ENCODE results near the gene SSH3. TPM values are rescaled to one million over a fixed set of nuclear protein-coding genes. Genes with fewer than 3 reads are reported as not detected.

The SSH3 gene
- total RNA-seq, 1 donor from 2014 or later = 36.4 TPM

DNA sequence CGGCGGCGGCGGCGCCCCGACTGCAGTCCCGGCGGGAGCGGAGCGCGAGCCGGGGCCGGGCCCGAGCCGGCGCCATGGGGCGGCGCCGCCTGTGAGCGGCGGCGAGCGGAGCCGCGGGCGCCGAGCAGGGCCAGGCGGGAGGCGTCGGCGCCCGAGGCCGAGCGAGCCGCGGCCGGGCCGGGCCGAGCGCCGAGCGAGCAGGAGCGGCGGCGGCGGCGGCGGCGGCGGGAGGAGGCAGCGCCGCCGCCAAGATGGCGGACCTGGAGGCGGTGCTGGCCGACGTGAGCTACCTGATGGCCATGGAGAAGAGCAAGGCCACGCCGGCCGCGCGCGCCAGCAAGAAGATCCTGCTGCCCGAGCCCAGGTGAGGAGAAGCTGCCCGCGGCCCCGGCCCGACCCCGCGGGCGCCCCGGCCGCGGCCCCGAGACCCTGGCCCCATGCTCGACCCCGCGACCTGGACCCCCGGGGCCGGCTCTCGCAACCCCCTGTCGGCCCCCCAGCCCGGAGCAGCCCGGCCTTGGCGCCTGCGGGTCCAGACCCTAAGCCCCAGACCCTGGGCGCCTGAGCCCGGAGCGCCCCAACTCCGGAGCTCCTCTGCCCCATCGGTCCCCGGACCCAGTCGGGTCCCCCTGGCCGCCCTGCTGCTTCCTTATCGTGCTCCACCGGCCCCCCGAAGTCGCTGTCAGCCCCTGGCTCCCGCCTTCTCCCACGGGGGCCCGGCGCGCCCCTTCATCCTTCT is 36.7 kb upstream of the SSH3 start, which contains the start of gene GRK2:
GRK2 (plus strand) TSS at position 25 of the 739 bp plus-strand sequence; CDS start at position 252, 227 bp downstream.
- H3K27ac ChIP-seq = peak within 1 kb of the TSS; percentile 93
- H3K36me3 ChIP-seq = peaks cover 15% of the 10 kb centered on the region
- TF ChIP-seq, protein P1, sequence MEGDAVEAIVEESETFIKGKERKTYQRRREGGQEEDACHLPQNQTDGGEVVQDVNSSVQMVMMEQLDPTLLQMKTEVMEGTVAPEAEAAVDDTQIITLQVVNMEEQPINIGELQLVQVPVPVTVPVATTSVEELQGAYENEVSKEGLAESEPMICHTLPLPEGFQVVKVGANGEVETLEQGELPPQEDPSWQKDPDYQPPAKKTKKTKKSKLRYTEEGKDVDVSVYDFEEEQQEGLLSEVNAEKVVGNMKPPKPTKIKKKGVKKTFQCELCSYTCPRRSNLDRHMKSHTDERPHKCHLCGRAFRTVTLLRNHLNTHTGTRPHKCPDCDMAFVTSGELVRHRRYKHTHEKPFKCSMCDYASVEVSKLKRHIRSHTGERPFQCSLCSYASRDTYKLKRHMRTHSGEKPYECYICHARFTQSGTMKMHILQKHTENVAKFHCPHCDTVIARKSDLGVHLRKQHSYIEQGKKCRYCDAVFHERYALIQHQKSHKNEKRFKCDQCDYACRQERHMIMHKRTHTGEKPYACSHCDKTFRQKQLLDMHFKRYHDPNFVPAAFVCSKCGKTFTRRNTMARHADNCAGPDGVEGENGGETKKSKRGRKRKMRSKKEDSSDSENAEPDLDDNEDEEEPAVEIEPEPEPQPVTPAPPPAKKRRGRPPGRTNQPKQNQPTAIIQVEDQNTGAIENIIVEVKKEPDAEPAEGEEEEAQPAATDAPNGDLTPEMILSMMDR (IDR thresholded peaks at IDR 0.05) = no peak
- no peaks in the 10 kb centered on the region for H3K9me3 ChIP-seq
- DNase-seq (peak; percentile 82), ATAC-seq (peak; percentile 18)
- H3K27me3 ChIP-seq = no peaks in the 10 kb centered on the region
- H3K4me3 ChIP-seq = peak within 1 kb of the TSS; percentile 93
- peaks cover 63% of the 10 kb centered on the region for H3K4me1 ChIP-seq
- intact Hi-C loops (cut with DNase I) = no loop called here

GRCh38 chr11:67267188-67268080 is 35.9 kb upstream of the SSH3 start:
- H3K27ac ChIP-seq = peak overlapping the region; percentile 93
- no peaks in the 10 kb centered on the region for H3K9me3 ChIP-seq
- peak; percentile 74 for DNase-seq
- peaks cover 65% of the 10 kb centered on the region for H3K4me1 ChIP-seq
- peak overlapping the region; percentile 93 for H3K4me3 ChIP-seq
- H3K27me3 ChIP-seq = no peaks in the 10 kb centered on the region
- H3K36me3 ChIP-seq = peaks cover 15% of the 10 kb centered on the region
- intact Hi-C loops (cut with DNase I) = no loop called here
- peak; percentile 2 for ATAC-seq
- TF ChIP-seq, protein P1 (IDR thresholded peaks at IDR 0.05) = no peak

- H3K4me1 ChIP-seq = peaks cover 65% of the 10 kb centered on the region
- H3K9me3 ChIP-seq = no peaks in the 10 kb centered on the region
- H3K36me3 ChIP-seq = peaks cover 15% of the 10 kb centered on the region
- peak overlapping the region; percentile 93 for H3K27ac ChIP-seq
- DNase-seq = peak; percentile 67
- intact Hi-C loops (cut with DNase I) = no loop called here
- peak overlapping the region; percentile 93 for H3K4me3 ChIP-seq
- peak; percentile 31 for ATAC-seq
- TF ChIP-seq, protein P1 (IDR thresholded peaks at IDR 0.05) = no peak
- H3K27me3 ChIP-seq = no peaks in the 10 kb centered on the region
These were observed 35.0 kb upstream of the SSH3 start for GRCh38 chr11:67268081-67268961.

DNA sequence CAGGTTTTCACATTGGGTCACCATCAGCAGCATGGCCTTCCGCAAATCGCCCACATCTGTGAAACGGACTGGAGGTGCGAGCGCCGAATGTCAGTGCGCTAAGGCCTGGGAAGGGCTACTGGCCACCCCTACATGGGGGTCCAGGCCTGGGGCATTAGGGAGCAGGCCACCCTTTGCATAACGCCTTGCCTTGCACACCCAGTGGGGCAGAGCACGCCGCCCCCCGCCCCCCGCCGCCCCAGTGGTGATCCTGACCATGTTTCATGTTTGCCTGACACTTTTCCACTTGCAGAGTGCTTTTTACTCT is 34.4 kb upstream of the SSH3 start:
- DNase-seq (peak; percentile 63), ATAC-seq (no peak)
- Histone ChIP-seq H3K9me3 (no peaks in the 10 kb centered on the region), H3K27ac (peak overlapping the region; percentile 93), H3K36me3 (peaks cover 15% of the 10 kb centered on the region), H3K27me3 (no peaks in the 10 kb centered on the region), H3K4me1 (peaks cover 70% of the 10 kb centered on the region), H3K4me3 (peak overlapping the region; percentile 93)
- intact Hi-C loops (cut with DNase I) = no loop called here
- TF ChIP-seq, protein P1 (IDR thresholded peaks at IDR 0.05) = no peak

All from upper lobe of right lung (tissue), 1 donor.